Stimulated activated CD8-positive, alpha-beta memory T cell treated with anti-CD3 and anti-CD28 coated beads, Interleukin-2, amount 100 ng/mL, for 48 hours (primary cell): ENCODE results near the gene CMTM4.
"Not testable (repeated sequence)": the region's sequence is repeated elsewhere in the genome, so short reads cannot be mapped to it uniquely, and the experiment has no call there.

Experiments used
- DNase-seq, 2 donors: peaks; one replicate each; pipeline ENCODE4 v3.0.0-alpha.2; 2020; ENCODE audit warnings: low read depth in 2 of 2

Gene CMTM4

GRCh38 chr16:66616169-66616568 is 80.4 kb downstream of the CMTM4 start:
- DNase-seq: no peak

- DNase-seq: no peak
These were observed 82.3 kb downstream of the CMTM4 start for GRCh38 chr16:66614161-66614802.

DNA sequence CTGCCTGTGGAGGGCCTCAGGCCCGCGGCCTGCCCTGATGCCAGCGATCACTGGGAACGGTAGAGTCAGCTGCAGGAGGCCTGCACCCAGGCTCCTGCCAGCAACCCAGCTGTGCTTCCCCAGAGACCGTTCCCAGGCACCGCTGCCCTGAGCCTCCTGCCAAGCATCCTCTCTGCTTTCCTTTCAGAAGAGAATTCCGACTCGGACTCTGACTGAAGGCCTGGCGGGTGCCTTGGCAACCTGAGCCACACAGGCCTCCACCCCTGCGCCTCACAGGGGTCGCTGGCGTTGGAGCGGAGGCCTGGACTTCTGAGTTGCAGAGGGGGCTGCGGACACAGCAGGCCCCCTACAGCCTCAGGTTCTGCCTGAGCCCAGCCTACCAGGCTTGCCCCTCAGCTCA is 84.1 kb downstream of the CMTM4 start:
- no peak for DNase-seq

- not testable (repeated sequence) for DNase-seq
These were observed 84.6 kb downstream of the CMTM4 start for GRCh38 chr16:66611911-66612310.

- DNase-seq: no peak
These were observed 86.3 kb downstream of the CMTM4 start for GRCh38 chr16:66610111-66610820.

GRCh38 chr16:66609139-66609510 is 87.4 kb downstream of the CMTM4 start:
- DNase-seq: no peak

- peak; percentile 84 to 85 for DNase-seq
These were observed 88.1 kb downstream of the CMTM4 start for GRCh38 chr16:66608241-66609138.

- DNase-seq: no peak
These were observed 90.4 kb downstream of the CMTM4 start for GRCh38 chr16:66605979-66606751.

- peak; percentile 22 to 29 for DNase-seq
These were observed 91.2 kb downstream of the CMTM4 start for GRCh38 chr16:66605177-66605978.

- DNase-seq: peak; percentile 64 to 66
These were observed 92.0 kb downstream of the CMTM4 start, which contains the start of gene CMTM3 for GRCh38 chr16:66604376-66605176. CMTM3 (plus strand) TSS chr16:66604704; CDS start chr16:66604806, 102 bp downstream.

- peak; percentile 29 to 43 for DNase-seq
These were observed 92.8 kb downstream of the CMTM4 start for GRCh38 chr16:66603537-66604375.

DNA sequence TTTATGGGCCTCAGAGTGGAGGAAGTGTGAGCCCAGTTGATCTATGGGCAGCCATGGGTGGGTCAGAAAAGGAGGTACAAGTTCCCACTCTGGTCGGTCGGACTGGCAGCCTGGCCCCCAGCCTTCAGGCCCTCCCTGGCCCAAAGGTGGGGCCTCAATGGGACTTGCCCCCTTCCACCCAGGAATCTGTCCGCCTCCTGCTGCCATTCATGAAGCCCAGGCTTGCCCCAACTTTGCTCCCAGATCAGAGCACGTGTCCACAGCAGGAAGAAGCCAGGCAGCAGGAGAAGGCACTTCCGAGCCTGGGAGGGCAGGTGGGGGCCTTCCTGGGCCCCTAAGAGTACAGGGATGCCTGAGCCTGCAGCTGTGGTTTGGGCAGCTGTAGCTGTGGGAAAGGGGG is 95.1 kb downstream of the CMTM4 start:
- DNase-seq: no peak

GRCh38 chr16:66600477-66600876 is 96.1 kb downstream of the CMTM4 start:
- no peak for DNase-seq

- no peak for DNase-seq
These were observed 96.8 kb downstream of the CMTM4 start for GRCh38 chr16:66599726-66600125.

- no peak for DNase-seq
These were observed 98.4 kb downstream of the CMTM4 start for GRCh38 chr16:66598111-66598510.

DNA sequence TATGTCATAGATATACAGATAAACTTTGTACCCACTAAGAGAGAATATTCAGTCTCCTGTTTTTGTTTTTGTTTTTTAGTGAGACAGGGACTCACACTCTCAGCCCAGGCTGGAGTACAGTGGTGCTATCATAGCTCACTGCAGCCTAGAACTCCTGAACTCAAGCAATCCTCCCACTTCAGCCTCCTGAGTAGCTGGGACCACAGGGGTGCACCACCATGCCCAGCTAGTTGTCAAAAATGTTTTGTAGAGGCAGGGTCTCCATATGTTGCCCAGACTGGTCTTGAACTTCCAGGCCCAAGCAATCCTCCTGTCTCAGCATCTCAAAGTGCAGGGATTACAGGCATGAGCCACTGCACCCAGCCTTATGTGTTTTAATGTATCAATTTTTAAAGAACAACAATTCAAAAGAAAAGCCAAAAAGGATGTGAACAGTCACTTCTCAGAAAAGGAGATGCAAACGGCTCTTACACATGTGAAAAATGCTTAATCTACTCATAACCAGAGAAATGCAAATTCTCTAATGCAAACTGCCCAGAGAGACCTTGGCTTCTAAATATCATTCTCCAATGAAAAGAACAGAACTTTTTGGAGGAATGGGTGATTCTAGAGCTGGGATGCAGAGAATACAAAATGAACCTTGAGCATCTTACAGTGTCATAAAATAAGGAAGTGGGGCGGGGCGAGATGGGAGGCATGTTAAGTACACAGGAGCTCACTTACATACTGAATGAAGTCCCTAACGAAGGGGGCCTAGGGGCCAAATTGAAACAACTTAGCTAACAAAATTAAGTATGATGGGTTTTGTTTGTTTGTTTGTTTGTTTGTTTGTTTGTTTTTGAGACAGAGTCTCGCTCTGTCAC is 99.3 kb downstream of the CMTM4 start:
- no peak for DNase-seq

DNA sequence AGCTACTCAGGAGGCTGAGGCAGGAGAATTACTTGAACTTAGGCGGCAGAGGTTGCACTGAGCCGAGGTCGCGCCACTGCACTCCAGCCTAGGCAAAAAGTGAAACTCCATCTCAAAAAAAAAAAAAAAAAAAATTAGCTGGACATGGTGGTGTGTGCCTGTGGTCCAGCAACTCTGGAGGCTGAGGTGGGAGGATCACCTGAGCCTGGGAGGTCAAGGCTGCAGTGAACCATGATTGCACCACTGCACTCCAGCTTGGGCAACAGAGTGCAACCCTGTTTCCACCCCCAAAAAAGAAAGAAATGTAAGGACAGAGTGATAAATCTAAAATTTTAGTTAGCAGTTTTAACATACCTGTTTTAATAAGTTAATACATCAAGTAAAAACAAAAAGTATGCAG is 100.0 kb downstream of the CMTM4 start:
- DNase-seq: not testable (repeated sequence)

DNA sequence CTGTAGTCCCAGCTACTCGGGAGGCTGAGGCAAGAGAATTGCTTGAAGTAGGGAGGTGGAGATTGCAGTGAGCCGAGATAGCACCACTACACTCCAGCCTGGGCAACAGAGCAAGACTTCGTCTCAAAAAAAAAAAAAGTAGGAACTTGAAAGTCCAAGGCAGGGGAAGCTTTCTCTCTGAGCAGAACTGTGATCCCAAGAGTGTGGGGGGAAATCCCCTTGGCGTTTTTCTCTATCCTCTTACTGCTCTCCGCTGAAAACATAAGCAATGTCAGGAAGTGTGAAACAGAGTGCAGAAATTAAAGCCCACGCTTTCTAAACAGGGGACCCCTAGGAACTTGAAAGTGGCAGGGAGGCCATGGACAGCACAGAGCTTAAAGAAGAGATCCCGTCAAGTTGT is 101.8 kb downstream of the CMTM4 start:
- DNase-seq: no peak
